Natural killer cell (primary cell): ENCODE measurements around the gene C1orf141. TPM values are rescaled to one million over a fixed set of nuclear protein-coding genes. Genes with fewer than 3 reads are reported as not detected.
A peak's percentile ranks its signal among the peaks of the same experiment; 100 is the strongest.

Experiments used
- ATAC-seq, 3 donors: fragments of 150-1000 bp in 2 of 3; fragments of 200-7000 bp in 1 of 3; cut with Tn5 transposase; 1 replicate in 1 of 3; 2 replicates in 2 of 3; pipeline ENCODE4 v1.10.0; 2021; ENCODE audit warnings: mild to moderate bottlenecking in 2 of 3, moderate library complexity in 2 of 3
- DNase-seq, 2 donors: peaks; one replicate each; pipeline versions ENCODE4 v3.0.0 to v3.0.0-alpha.2; 2013 to 2021; ENCODE audit warnings: mixed read lengths in 1 of 2
- H3K27ac ChIP-seq: one replicate; pipeline ENCODE4 v1.5.1; 2013; ENCODE audit warnings: mild to moderate bottlenecking, low read length
- H3K27me3 ChIP-seq: one replicate; pipeline ENCODE4 v1.6.1; 2013; ENCODE audit warnings: low read length; ENCODE audit not compliant: control insufficient read depth, insufficient read depth
- H3K36me3 ChIP-seq: one replicate; pipeline ENCODE4 v1.6.1; 2013; ENCODE audit warnings: low read length; ENCODE audit not compliant: control insufficient read depth, insufficient read depth
- H3K4me1 ChIP-seq: one replicate; pipeline ENCODE4 v1.6.1; 2013; ENCODE audit warnings: low read length; ENCODE audit not compliant: control insufficient read depth, insufficient read depth
- H3K4me3 ChIP-seq: one replicate; pipeline ENCODE4 v1.5.1; 2013; ENCODE audit warnings: low read length
- H3K9me3 ChIP-seq: one replicate; pipeline ENCODE4 v1.6.1; 2013; ENCODE audit warnings: low read length; ENCODE audit not compliant: control insufficient read depth, insufficient read depth
- H3K27ac Mint-ChIP-seq, 2 donors: one replicate each; pipeline ENCODE4 v1.8.0; 2022; ENCODE audit warnings: mild to moderate bottlenecking in 2 of 2, mixed read lengths in 2 of 2, moderate library complexity in 1 of 2
- H3K27me3 Mint-ChIP-seq, 2 donors: one replicate each; pipeline ENCODE4 v1.8.0; 2022; ENCODE audit warnings: low read depth in 2 of 2, mixed read lengths in 2 of 2
- H3K36me3 Mint-ChIP-seq: one replicate; pipeline ENCODE4 v1.8.0; 2022; ENCODE audit warnings: mixed read lengths
- H3K4me1 Mint-ChIP-seq, 2 donors: one replicate each; pipeline ENCODE4 v1.8.0; 2022; ENCODE audit warnings: mixed read lengths in 2 of 2
- H3K4me3 Mint-ChIP-seq: one replicate; pipeline ENCODE4 v1.8.0; 2022; ENCODE audit warnings: mild to moderate bottlenecking, moderate library complexity, mixed read lengths
- H3K9me3 Mint-ChIP-seq, 2 donors: one replicate each; pipeline ENCODE4 v1.8.0; 2022; ENCODE audit warnings: mixed read lengths in 2 of 2
- WGBS: methylation state at CpG from one replicate; pipeline ENCODE4 v1.1.7; 2013; ENCODE audit warnings: missing lambda C conversion rate; ENCODE audit not compliant: insufficient coverage; 5-methylcytosine and 5-hydroxymethylcytosine counted together
- intact Hi-C: fragments of 100-400 bp; cut with micrococcal nuclease; formaldehyde crosslinking; loops from one replicate; pipeline ENCODE4 v1.14.2; 2022
- total RNA-seq, 4 donors: library from RNA; stranded (reverse); fragments of 120-200 nt in 1 of 4; gene quantifications; one replicate each; pipeline versions ENCODE4 v1.2.3 to v1.2.4, GENCODE V29; 2013 to 2022
- TF ChIP-seq, protein P1 (sequence below): fragments of 200-600 bp; IDR thresholded peaks from one replicate; pipeline ENCODE4 v1.8.0; 2022; ENCODE audit warnings: antibody characterized with exemption

C1orf141 gene
- total RNA-seq, 3 donors from 2014 or later (not counting 1 experiment from before 2014, with no cell fraction given): not detected

DNA sequence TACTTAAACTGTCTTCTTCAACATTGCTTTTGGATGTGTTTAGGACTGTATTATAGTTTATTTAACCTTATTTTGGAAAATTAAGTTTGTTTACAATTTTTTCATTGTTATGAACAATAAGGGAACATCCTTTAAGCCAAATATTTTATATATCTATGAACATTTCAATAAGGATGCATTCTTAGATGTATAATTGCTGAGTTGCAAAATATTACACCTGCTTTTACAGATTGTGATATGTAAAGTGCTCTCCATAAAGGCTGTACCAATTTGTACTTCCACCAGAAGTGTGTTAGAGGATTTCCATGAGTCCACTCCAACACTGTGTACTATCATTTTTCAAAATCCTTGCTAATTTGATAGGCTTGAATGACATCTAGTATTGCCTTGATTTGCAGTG is 39.2 kb upstream of the C1orf141 start:
- intact Hi-C loops: loop anchor here (5.0 kb wide), 1 partner anchor 163 kb away; no protein-coding TSS in a partner anchor
- ATAC-seq (no peak), DNase-seq (no peak)
- Mint-ChIP-seq H3K27ac (no peak overlapping the region), H3K4me1 (peaks cover 25 to 27% of the 10 kb centered on the region in 2 donors), H3K4me3 (no peak overlapping the region), H3K27me3 (peaks cover 0 to 2% of the 10 kb centered on the region in 2 donors), H3K9me3 (no peaks in the 10 kb centered on the region), H3K36me3 (no peaks in the 10 kb centered on the region)
- Histone ChIP-seq H3K4me3 (no peak overlapping the region), H3K36me3 (no peaks in the 10 kb centered on the region), H3K4me1 (peaks cover 11% of the 10 kb centered on the region), H3K9me3 (no peaks in the 10 kb centered on the region), H3K27ac (no peak overlapping the region), H3K27me3 (no peaks in the 10 kb centered on the region)
- TF ChIP-seq, protein P1, sequence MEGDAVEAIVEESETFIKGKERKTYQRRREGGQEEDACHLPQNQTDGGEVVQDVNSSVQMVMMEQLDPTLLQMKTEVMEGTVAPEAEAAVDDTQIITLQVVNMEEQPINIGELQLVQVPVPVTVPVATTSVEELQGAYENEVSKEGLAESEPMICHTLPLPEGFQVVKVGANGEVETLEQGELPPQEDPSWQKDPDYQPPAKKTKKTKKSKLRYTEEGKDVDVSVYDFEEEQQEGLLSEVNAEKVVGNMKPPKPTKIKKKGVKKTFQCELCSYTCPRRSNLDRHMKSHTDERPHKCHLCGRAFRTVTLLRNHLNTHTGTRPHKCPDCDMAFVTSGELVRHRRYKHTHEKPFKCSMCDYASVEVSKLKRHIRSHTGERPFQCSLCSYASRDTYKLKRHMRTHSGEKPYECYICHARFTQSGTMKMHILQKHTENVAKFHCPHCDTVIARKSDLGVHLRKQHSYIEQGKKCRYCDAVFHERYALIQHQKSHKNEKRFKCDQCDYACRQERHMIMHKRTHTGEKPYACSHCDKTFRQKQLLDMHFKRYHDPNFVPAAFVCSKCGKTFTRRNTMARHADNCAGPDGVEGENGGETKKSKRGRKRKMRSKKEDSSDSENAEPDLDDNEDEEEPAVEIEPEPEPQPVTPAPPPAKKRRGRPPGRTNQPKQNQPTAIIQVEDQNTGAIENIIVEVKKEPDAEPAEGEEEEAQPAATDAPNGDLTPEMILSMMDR: no peak

DNA sequence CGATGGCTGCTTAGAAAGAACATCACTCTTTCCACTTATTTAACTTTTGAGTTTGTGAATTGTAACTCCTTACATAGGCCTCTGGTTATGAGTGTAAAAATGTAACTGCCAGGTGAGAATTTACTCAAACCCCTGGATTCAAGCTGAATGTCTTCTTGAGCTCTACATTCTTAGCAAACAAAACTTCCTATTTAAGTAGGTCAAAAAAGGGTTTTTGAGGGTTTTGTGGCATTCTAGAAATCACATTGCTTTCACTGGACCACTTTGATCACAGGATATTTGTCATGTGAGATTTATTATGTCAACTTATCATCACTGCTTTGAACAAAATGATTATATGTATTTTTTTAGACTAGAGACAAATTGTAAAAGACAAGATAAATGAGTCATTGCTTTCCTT is 37.2 kb upstream of the C1orf141 start:
- H3K27ac Mint-ChIP-seq: peak overlapping the region; percentile 86 to 89
- no CpG with 5 or more reads among the region's 1 CpG for WGBS
- Histone ChIP-seq H3K27me3 (no peaks in the 10 kb centered on the region), H3K4me1 (peaks cover 11% of the 10 kb centered on the region), H3K36me3 (no peaks in the 10 kb centered on the region), H3K4me3 (no peak overlapping the region), H3K27ac (peak overlapping the region; percentile 63), H3K9me3 (no peaks in the 10 kb centered on the region)
- no peaks in the 10 kb centered on the region for H3K9me3 Mint-ChIP-seq
- ATAC-seq (peak; percentile 33 to 56 (median 37)), DNase-seq (peak in 1 of 2 donors; percentile 74)
- peaks cover 25 to 27% of the 10 kb centered on the region in 2 donors for H3K4me1 Mint-ChIP-seq
- peaks cover 0 to 2% of the 10 kb centered on the region in 2 donors for H3K27me3 Mint-ChIP-seq
- intact Hi-C loops: loop anchor here (1.0 to 5.0 kb wide), 2 partner anchors 22 to 165 kb away; no protein-coding TSS in a partner anchor
- TF ChIP-seq, protein P1: no peak
- peak overlapping the region; percentile 84 for H3K4me3 Mint-ChIP-seq
- H3K36me3 Mint-ChIP-seq: no peaks in the 10 kb centered on the region

DNA sequence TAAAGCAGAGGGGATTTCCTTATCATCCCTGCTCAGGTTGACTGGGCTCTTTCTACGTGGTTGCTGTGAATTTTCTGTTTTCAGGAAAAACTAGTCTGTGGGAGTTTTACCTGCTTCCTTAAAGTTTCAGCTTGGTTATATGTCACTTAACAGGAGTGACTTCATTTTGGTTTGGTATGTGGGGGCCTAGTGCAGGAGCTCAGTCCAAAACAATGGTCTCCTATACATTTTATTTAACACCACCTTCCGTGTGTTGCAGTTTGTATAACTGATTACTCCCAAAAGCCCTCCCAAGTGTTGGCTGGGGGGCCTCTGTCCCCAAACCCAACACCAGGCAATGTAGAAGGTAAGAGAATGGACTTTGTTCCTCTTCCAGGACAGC is 36.8 kb upstream of the C1orf141 start:
- no peaks in the 10 kb centered on the region for H3K36me3 ChIP-seq
- WGBS: 50% methylated on average over 1 of the region's 2 CpGs
- H3K4me3 ChIP-seq: no peak overlapping the region
- Mint-ChIP-seq H3K4me1 (peaks cover 25 to 27% of the 10 kb centered on the region in 2 donors), H3K27me3 (peaks cover 0 to 2% of the 10 kb centered on the region in 2 donors), H3K4me3 (peak overlapping the region; percentile 84), H3K36me3 (no peaks in the 10 kb centered on the region), H3K27ac (peak overlapping the region; percentile 86 to 89), H3K9me3 (no peaks in the 10 kb centered on the region)
- DNase-seq (peak in 1 of 2 donors; percentile 30), ATAC-seq (peak in 2 of 3 donors; percentile 2 to 19)
- peak overlapping the region; percentile 63 for H3K27ac ChIP-seq
- peaks cover 11% of the 10 kb centered on the region for H3K4me1 ChIP-seq
- TF ChIP-seq, protein P1: no peak
- H3K27me3 ChIP-seq: no peaks in the 10 kb centered on the region
- no peaks in the 10 kb centered on the region for H3K9me3 ChIP-seq
- intact Hi-C loops: loop anchor here (5.0 kb wide), 1 partner anchor 166 kb away; no protein-coding TSS in a partner anchor
